ENCODE results near the gene EVA1C.

- TF ChIP-seq CTCF (IDR thresholded peaks at IDR 0.05; ENCODE audit: poor library complexity, severe bottlenecking), result no peak
- no peak for TF ChIP-seq POLR2AphosphoS5 (IDR thresholded peaks at IDR 0.05)
- TF ChIP-seq EZH2 (IDR thresholded peaks at IDR 0.05; ENCODE audit: borderline replicate concordance, insufficient read depth, low read length, poor library complexity, severe bottlenecking), result no peak
- no peak for TF ChIP-seq REST (IDR thresholded peaks at IDR 0.05; ENCODE audit: borderline replicate concordance)
- no peak for TF ChIP-seq TAF1 (IDR thresholded peaks at IDR 0.05; ENCODE audit: low read depth)
- TF ChIP-seq SMC3 (conservative IDR thresholded peaks at IDR 0.05; ENCODE audit: poor library complexity), result no peak
- no peak for TF ChIP-seq EP300 (conservative IDR thresholded peaks at IDR 0.05; ENCODE audit: poor library complexity, severe bottlenecking)
- TF ChIP-seq RAD21 (conservative IDR thresholded peaks at IDR 0.05), result no peak
- TF ChIP-seq MXI1 (conservative IDR thresholded peaks at IDR 0.05; ENCODE audit: poor library complexity, severe bottlenecking), result no peak
These were observed 30.9 kb upstream of the EVA1C start for GRCh38 chr21:32381571-32381970.
